HepG2 (cell line): ENCODE measurements around the gene USF2. TPM values are rescaled to one million over a fixed set of nuclear protein-coding genes. Genes with fewer than 3 reads are reported as not detected.

Experiments
- ATAC-seq: fragments of 200-7000 bp; cut with Tn5 transposase; 3 replicates; pipeline ENCODE4 v1.9.1; 2020; ENCODE audit warnings: mild to moderate bottlenecking, moderate library complexity
- BruUV-seq: library from RNA; stranded (reverse); fragments of 400-500 nt; replicated peaks from 2 replicates; lab custom pipeline; 2021; lab: Mats Ljungman, UMichigan
- CTCF ChIA-PET: fragments of 300-600 bp; formaldehyde crosslinking; extraction: SDS; loops from one replicate; lab custom pipeline; 2021; ENCODE audit warnings: low total read pairs, inconsistent platforms, low intra/inter-chr PET ratio; lab: Yijun Ruan, JAX
- POLR2A ChIA-PET: fragments of 350-600 bp; sonication (Branson Sonifier 250); formaldehyde crosslinking; loops from one replicate; lab custom pipeline; 2020; ENCODE audit warnings: antibody characterized with exemption, inconsistent platforms; lab: Yijun Ruan, JAX
- DNase-seq: peaks from one replicate; pipeline ENCODE4 v3.0.0-alpha.2; 2015; ENCODE audit warnings: low spot score
- FAIRE-seq: peaks from 3 replicates; lab custom pipeline; 2011; peaks lifted over from hg19 to GRCh38; lab: Jason Lieb, UNC
- H2AFZ ChIP-seq: one replicate; pipeline ENCODE4 v1.6.1; 2011; ENCODE audit warnings: low read length, inconsistent platforms
- H3K27ac ChIP-seq: fragments of 300-600 bp; 3 replicates; pipeline ENCODE4 v1.8.0; 2011; ENCODE audit warnings: mixed run types, mild to moderate bottlenecking, mixed read lengths, low read length, inconsistent platforms; ENCODE audit not compliant: insufficient read depth; ENCODE audit errors: extremely low read length
- H3K27me3 ChIP-seq, 2 experiments: fragments of 200-600 bp in 1 of 2; 2 replicates in 1 of 2; 3 replicates in 1 of 2; pipeline versions ENCODE4 v1.6.0 to v1.8.0; 2011; ENCODE audit warnings: low read length in 2 of 2, mild to moderate bottlenecking in 2 of 2, moderate library complexity in 2 of 2, inconsistent platforms in 1 of 2; ENCODE audit not compliant: insufficient read depth in 2 of 2, control insufficient read depth in 1 of 2
- H3K36me3 ChIP-seq, 2 experiments: fragments of 200-600 bp in 1 of 2; replicated peaks in 1 of 2; 2 replicates in 1 of 2; 3 replicates in 1 of 2; pipeline versions ENCODE4 v1.5.1 to v1.8.0; 2011; ENCODE audit warnings: low read length in 2 of 2, inconsistent platforms in 1 of 2; ENCODE audit not compliant: insufficient read depth in 2 of 2, control insufficient read depth in 1 of 2
- H3K4me1 ChIP-seq: 2 replicates; pipeline ENCODE4 v1.5.1; 2012; ENCODE audit warnings: low read length, inconsistent platforms; ENCODE audit not compliant: insufficient read depth
- H3K4me2 ChIP-seq: 2 replicates; pipeline ENCODE4 v1.6.0; 2011; ENCODE audit warnings: low read depth, low read length, inconsistent platforms
- H3K4me3 ChIP-seq, 3 experiments: fragments of 200-600 bp in 1 of 3; sonication (generic), shearing (Covaris generic) in 1 of 3; replicated peaks in 1 of 3; 2 replicates each; pipeline ENCODE4 v1.5.1; 2011 to 2016; ENCODE audit warnings: low read length in 3 of 3, inconsistent platforms in 2 of 3, low read depth in 2 of 3, mild to moderate bottlenecking in 2 of 3, control low read depth in 1 of 3, mixed read lengths in 1 of 3; ENCODE audit not compliant: insufficient read depth in 1 of 3
- H3K79me2 ChIP-seq: one replicate; pipeline ENCODE4 v1.6.1; 2011; ENCODE audit warnings: low read length, inconsistent platforms; ENCODE audit not compliant: insufficient read depth
- H3K9ac ChIP-seq: 2 replicates; pipeline ENCODE4 v1.6.0; 2011; ENCODE audit warnings: mild to moderate bottlenecking, low read depth, low read length, inconsistent platforms; ENCODE audit not compliant: insufficient read depth
- H3K9me3 ChIP-seq: 2 replicates; pipeline ENCODE4 v1.5.1; 2012; ENCODE audit warnings: mild to moderate bottlenecking, low read length
- H4K20me1 ChIP-seq: 2 replicates; pipeline ENCODE4 v1.6.0; 2011; ENCODE audit warnings: inconsistent platforms, mild to moderate bottlenecking, low read length, moderate library complexity; ENCODE audit not compliant: insufficient read depth
- HNRNPLL ChIP-seq: fragments of 200-400 bp; formaldehyde crosslinking; IDR thresholded peaks from 2 replicates; pipeline ENCODE4 v1.6.1; 2017; ENCODE audit warnings: mild to moderate bottlenecking, low read depth, low read length; ENCODE audit not compliant: poor library complexity, severe bottlenecking
- JDP2 ChIP-seq: sonication (generic); formaldehyde crosslinking; IDR thresholded peaks from 2 replicates; pipeline ENCODE4 v1.8.1; 2022; ENCODE audit warnings: missing genetic modification reagents, borderline replicate concordance
- MATR3 ChIP-seq: sonication (generic); formaldehyde crosslinking; IDR thresholded peaks from 2 replicates; pipeline ENCODE4 v1.4.0; 2020; ENCODE audit warnings: missing genetic modification reagents
- MIXL1 ChIP-seq: IDR thresholded peaks from 2 replicates; pipeline ENCODE4 v1.6.1; 2016
- MXI1 ChIP-seq: IDR thresholded peaks from 3 replicates; pipeline ENCODE4 v1.6.1; 2012; ENCODE audit warnings: low read depth, low read length, inconsistent platforms, borderline replicate concordance
- NPAS2 ChIP-seq: sonication (generic); formaldehyde crosslinking; IDR thresholded peaks from 2 replicates; pipeline ENCODE4 v1.8.0; 2022; ENCODE audit warnings: mild to moderate bottlenecking, missing genetic modification reagents, borderline replicate concordance
- PHF21A ChIP-seq: sonication (generic); formaldehyde crosslinking; IDR thresholded peaks from 2 replicates; pipeline ENCODE4 v1.5.0; 2020; ENCODE audit warnings: mild to moderate bottlenecking, missing genetic modification reagents
- PRMT3 ChIP-seq: sonication (generic); formaldehyde crosslinking; IDR thresholded peaks from 2 replicates; pipeline ENCODE4 v1.8.1; 2022; ENCODE audit warnings: low read depth, mild to moderate bottlenecking, moderate library complexity, missing genetic modification reagents, borderline replicate concordance
- RXRA ChIP-seq: sonication (generic); formaldehyde crosslinking; IDR thresholded peaks from 2 replicates; pipeline ENCODE4 v1.5.1; 2020; ENCODE audit warnings: missing genetic modification reagents
- ZKSCAN5 ChIP-seq: sonication (generic); formaldehyde crosslinking; IDR thresholded peaks from 2 replicates; pipeline ENCODE4 v1.5.1; 2020; ENCODE audit warnings: mild to moderate bottlenecking, missing genetic modification reagents
- ZKSCAN8 ChIP-seq: IDR thresholded peaks from 2 replicates; pipeline ENCODE4 v1.6.1; 2016; ENCODE audit warnings: borderline replicate concordance, missing genetic modification reagents, missing compliant biosample characterization
- ZNF335 ChIP-seq: sonication (generic); formaldehyde crosslinking; IDR thresholded peaks from 2 replicates; pipeline ENCODE4 v1.4.0; 2020; ENCODE audit warnings: missing genetic modification reagents
- ZNF607 ChIP-seq: sonication (generic); formaldehyde crosslinking; IDR thresholded peaks from 2 replicates; pipeline ENCODE4 v1.5.1; 2020; ENCODE audit warnings: missing genetic modification reagents, mild to moderate bottlenecking, borderline replicate concordance
- WGBS: methylation state at CpG from one replicate; pipeline ENCODE4 v1.1.6; 2017; ENCODE audit warnings: low lambda C conversion rate; 5-methylcytosine and 5-hydroxymethylcytosine counted together
- in situ Hi-C: cut with HindIII; loops from 2 replicates; pipeline ENCODE4 v1.10.0; 2017; ENCODE audit warnings: low pct_unique_long_range_greater_than_20kb; ENCODE audit not compliant: extremely low pct_ligation_motif_present
- intact Hi-C: fragments of 100-400 bp; cut with micrococcal nuclease; formaldehyde crosslinking; loops from one replicate; pipeline ENCODE4 v1.10.0; 2022; ENCODE audit not compliant: unreplicated experiment
- polyA plus RNA-seq, 8 experiments: library from polyadenylated mRNA; depleted of rRNA in 3 of 8; stranded (reverse) in 7 of 8; unstranded in 1 of 8; fragments of >200 nt; fragmentation: Illumina TruSeq in 4 of 8; extraction: Trizol in 4 of 8; gene quantifications; 2 replicates each; pipeline versions ENCODE4 v1.2.1 to v1.2.3, GENCODE V29; 2011 to 2016; ENCODE audit warnings: low read depth in 4 of 8, missing spikeins in 1 of 8, mixed read lengths in 1 of 8; ENCODE audit not compliant: insufficient read depth in 1 of 8
- total RNA-seq, 5 experiments: library from RNA; depleted of rRNA; stranded (reverse); fragments of >200 nt; fragmentation: Illumina TruSeq; extraction: Trizol; gene quantifications; 2 replicates each; pipeline ENCODE4 v1.2.3, GENCODE V29; 2016; ENCODE audit warnings: low read depth in 1 of 5
- TF ChIP-seq, protein P1 (sequence below): sonication (generic); formaldehyde crosslinking; conservative IDR thresholded peaks from 2 replicates; pipeline ENCODE4 v1.8.0; 2022; ENCODE audit warnings: mild to moderate bottlenecking, moderate library complexity, missing genetic modification reagents
- TF ChIP-seq, protein P2 (sequence below): sonication (generic); formaldehyde crosslinking; IDR thresholded peaks from 2 replicates; pipeline ENCODE4 v1.8.0; 2022; ENCODE audit warnings: missing genetic modification reagents, low read depth, mild to moderate bottlenecking, borderline replicate concordance
- TF ChIP-seq, protein P3 (sequence below), 2 experiments: sonication (generic) in 1 of 2; formaldehyde crosslinking in 1 of 2; IDR thresholded peaks; 2 replicates each; pipeline versions ENCODE4 v1.4.0 to v1.6.1; 2018 to 2020; ENCODE audit warnings: missing genetic modification reagents in 2 of 2, borderline replicate concordance in 1 of 2, low read depth in 1 of 2, mild to moderate bottlenecking in 1 of 2, missing biosample characterization in 1 of 2

Gene USF2
- total and polyA plus RNA-seq, 2 of the 13 experiments (the other 11 are each of a cell fraction or from before 2014, with no cell fraction given), result 54.9 to 106 TPM

DNA sequence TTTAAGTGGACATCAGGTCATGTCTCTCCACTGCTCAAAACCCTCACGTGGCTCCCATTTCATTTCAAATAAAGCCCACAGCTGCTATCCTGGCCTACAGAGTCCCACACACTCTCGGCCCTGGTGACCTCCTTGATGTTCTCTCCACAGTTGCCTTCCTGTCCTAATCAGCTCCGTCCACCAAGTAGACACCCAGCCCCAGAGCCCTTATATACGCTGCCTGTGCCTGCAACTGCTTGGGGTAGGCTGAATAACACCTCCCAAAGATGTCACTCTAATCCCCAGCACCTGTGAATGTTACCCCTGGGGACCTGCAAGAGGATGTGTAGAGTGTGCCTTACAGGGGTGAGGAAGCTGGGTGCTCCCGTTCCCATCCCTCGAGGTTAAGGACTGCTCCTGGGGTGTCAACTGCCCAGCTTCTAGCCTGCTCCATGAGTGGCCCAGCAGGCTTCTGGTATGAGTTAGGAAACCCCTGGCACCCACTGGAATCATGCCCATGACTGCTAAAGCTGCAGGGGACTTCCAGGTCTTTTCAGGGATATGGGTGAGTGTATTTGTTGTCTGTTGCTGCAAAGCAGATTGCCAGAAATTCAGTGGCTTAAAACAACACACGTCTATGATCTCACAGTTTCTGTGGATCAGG is 46.3 kb upstream of the USF2 start:
- intact Hi-C loops, result no loop called here
- CTCF ChIA-PET, result no interaction called here
- H3K27ac ChIP-seq, result no peak overlapping the region
- no peaks in the 10 kb centered on the region for H3K9me3 ChIP-seq
- H3K79me2 ChIP-seq, result no peaks in the 10 kb centered on the region
- H4K20me1 ChIP-seq, result no peaks in the 10 kb centered on the region
- TF ChIP-seq, protein P1, sequence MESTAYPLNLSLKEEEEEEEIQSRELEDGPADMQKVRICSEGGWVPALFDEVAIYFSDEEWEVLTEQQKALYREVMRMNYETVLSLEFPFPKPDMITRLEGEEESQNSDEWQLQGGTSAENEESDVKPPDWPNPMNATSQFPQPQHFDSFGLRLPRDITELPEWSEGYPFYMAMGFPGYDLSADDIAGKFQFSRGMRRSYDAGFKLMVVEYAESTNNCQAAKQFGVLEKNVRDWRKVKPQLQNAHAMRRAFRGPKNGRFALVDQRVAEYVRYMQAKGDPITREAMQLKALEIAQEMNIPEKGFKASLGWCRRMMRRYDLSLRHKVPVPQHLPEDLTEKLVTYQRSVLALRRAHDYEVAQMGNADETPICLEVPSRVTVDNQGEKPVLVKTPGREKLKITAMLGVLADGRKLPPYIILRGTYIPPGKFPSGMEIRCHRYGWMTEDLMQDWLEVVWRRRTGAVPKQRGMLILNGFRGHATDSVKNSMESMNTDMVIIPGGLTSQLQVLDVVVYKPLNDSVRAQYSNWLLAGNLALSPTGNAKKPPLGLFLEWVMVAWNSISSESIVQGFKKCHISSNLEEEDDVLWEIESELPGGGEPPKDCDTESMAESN (CRISPR knock-in tag), result no peak
- TF ChIP-seq ZKSCAN5 (CRISPR knock-in tag) (no peak), JDP2 (no peak), PRMT3 (CRISPR knock-in tag) (no peak), MXI1 (no peak), MIXL1 (no peak), ZNF335 (CRISPR knock-in tag) (no peak), NPAS2 (CRISPR knock-in tag) (no peak), ZNF607 (CRISPR knock-in tag) (no peak), MATR3 (CRISPR knock-in tag) (no peak), HNRNPLL (no peak), PHF21A (CRISPR knock-in tag) (no peak), RXRA (CRISPR knock-in tag) (no peak), ZKSCAN8 (CRISPR knock-in tag) (no peak)
- TF ChIP-seq, protein P2, sequence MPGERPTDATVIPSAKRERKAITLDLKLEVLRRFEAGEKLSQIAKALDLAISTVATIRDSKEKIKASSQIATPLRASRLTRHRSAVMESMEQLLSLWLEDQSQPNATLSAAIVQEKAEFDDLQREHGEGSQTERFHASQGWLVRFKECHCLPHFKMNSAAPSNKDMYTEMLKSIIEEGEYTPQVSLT (CRISPR knock-in tag), result no peak
- TF ChIP-seq, protein P3, sequence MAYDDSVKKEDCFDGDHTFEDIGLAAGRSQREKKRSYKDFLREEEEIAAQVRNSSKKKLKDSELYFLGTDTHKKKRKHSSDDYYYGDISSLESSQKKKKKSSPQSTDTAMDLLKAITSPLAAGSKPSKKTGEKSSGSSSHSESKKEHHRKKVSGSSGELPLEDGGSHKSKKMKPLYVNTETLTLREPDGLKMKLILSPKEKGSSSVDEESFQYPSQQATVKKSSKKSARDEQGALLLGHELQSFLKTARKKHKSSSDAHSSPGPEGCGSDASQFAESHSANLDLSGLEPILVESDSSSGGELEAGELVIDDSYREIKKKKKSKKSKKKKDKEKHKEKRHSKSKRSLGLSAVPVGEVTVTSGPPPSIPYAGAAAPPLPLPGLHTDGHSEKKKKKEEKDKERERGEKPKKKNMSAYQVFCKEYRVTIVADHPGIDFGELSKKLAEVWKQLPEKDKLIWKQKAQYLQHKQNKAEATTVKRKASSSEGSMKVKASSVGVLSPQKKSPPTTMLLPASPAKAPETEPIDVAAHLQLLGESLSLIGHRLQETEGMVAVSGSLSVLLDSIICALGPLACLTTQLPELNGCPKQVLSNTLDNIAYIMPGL (CRISPR knock-in tag; IDR thresholded peaks at IDR 0.05; ENCODE audit: borderline replicate concordance in 1 of 2, low read depth in 1 of 2), result no peak
- TF ChIP-seq, all 625 proteins: peak for 0
- WGBS, result 34% methylated on average over 6 of the region's 7 CpGs
- POLR2A ChIA-PET, result no interaction called here
- FAIRE-seq (no peak), DNase-seq (no peak), ATAC-seq (no peak)
- Histone ChIP-seq H3K4me3 (no peak overlapping the region), H2AFZ (no peak overlapping the region), H3K9ac (no peak overlapping the region), H3K36me3 (no peaks in the 10 kb centered on the region), H3K27me3 (peaks cover 0 to 6% of the 10 kb centered on the region in 2 experiments; a peak in 2 of 5 replicates), H3K4me1 (no peaks in the 10 kb centered on the region), H3K4me2 (no peak overlapping the region)
- no TSS peak for BruUV-seq
- in situ Hi-C loops, result no loop called here
